Calu3 (cell line): ENCODE measurements around the gene PTPRR. TPM values are rescaled to one million over a fixed set of nuclear protein-coding genes. Genes with fewer than 3 reads are reported as not detected.

Experiments used
- BruUV-seq: library from RNA; stranded (reverse); fragments of 400-500 nt; replicated peaks from 2 replicates; lab custom pipeline; 2021; lab: Mats Ljungman, UMichigan
- CTCF ChIA-PET: fragments of 300-600 bp; sonication (Branson Sonifier 250); formaldehyde crosslinking; loops from one replicate; lab custom pipeline; 2022; ENCODE audit warnings: antibody characterized with exemption; lab: Charles Lee
- DNase-seq: peaks from one replicate; pipeline ENCODE4 v3.0.0; 2022
- H3K27ac Mint-ChIP-seq: one replicate; pipeline ENCODE4 v1.8.0; 2022; ENCODE audit warnings: mixed read lengths; ENCODE audit not compliant: unreplicated experiment
- H3K27me3 Mint-ChIP-seq: one replicate; pipeline ENCODE4 v1.8.0; 2022; ENCODE audit warnings: mixed read lengths; ENCODE audit not compliant: unreplicated experiment
- H3K36me3 Mint-ChIP-seq: one replicate; pipeline ENCODE4 v1.8.0; 2022; ENCODE audit warnings: mild to moderate bottlenecking, moderate library complexity, mixed read lengths; ENCODE audit not compliant: insufficient read depth, unreplicated experiment
- H3K4me1 Mint-ChIP-seq: one replicate; pipeline ENCODE4 v1.8.0; 2022; ENCODE audit warnings: mild to moderate bottlenecking, low read depth, mixed read lengths; ENCODE audit not compliant: unreplicated experiment
- H3K4me3 Mint-ChIP-seq: one replicate; pipeline ENCODE4 v1.8.0; 2022; ENCODE audit warnings: mild to moderate bottlenecking, low read depth, moderate library complexity, mixed read lengths; ENCODE audit not compliant: unreplicated experiment
- H3K9me3 Mint-ChIP-seq: one replicate; pipeline ENCODE4 v1.8.0; 2022; ENCODE audit warnings: low read depth, mixed read lengths; ENCODE audit not compliant: unreplicated experiment
- intact Hi-C: fragments of 100-400 bp; cut with micrococcal nuclease; formaldehyde crosslinking; loops from one replicate; pipeline ENCODE4 v1.10.0; 2022; ENCODE audit not compliant: unreplicated experiment
- total RNA-seq: library from RNA; stranded (reverse); gene quantifications from 2 replicates; pipeline ENCODE4 v1.2.3, GENCODE V29; 2022
- TF ChIP-seq, protein P1 (sequence below): fragments of 200-600 bp; IDR thresholded peaks from one replicate; pipeline ENCODE4 v1.8.0; 2022; ENCODE audit warnings: antibody characterized with exemption; ENCODE audit not compliant: unreplicated experiment

Gene PTPRR
- total RNA-seq, 1 experiment from 2014 or later = 39.1 TPM

DNA sequence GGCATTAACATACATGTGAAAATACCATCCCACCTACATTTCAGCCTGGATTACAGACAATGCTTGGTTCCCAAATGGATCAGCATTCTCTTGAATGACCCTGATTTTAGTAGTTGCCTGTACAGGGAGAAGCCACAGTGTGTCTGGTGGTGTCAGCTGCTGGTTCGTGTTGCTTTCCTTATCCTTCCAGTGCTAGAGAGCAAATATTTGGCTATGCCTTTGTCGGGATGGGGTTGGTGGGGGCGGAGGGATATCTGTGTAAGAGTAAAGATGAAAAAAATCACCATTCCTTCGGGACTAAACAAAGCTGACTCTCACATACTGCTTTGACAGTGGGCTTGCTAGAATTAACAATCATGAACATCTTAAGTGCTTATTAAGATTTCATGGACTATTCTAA is 96.0 kb downstream of the PTPRR start:
- H3K4me1 Mint-ChIP-seq = peaks cover 22% of the 10 kb centered on the region
- TF ChIP-seq, protein P1, sequence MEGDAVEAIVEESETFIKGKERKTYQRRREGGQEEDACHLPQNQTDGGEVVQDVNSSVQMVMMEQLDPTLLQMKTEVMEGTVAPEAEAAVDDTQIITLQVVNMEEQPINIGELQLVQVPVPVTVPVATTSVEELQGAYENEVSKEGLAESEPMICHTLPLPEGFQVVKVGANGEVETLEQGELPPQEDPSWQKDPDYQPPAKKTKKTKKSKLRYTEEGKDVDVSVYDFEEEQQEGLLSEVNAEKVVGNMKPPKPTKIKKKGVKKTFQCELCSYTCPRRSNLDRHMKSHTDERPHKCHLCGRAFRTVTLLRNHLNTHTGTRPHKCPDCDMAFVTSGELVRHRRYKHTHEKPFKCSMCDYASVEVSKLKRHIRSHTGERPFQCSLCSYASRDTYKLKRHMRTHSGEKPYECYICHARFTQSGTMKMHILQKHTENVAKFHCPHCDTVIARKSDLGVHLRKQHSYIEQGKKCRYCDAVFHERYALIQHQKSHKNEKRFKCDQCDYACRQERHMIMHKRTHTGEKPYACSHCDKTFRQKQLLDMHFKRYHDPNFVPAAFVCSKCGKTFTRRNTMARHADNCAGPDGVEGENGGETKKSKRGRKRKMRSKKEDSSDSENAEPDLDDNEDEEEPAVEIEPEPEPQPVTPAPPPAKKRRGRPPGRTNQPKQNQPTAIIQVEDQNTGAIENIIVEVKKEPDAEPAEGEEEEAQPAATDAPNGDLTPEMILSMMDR = no peak
- intact Hi-C loops = no loop called here
- DNase-seq = no peak
- H3K27me3 Mint-ChIP-seq = no peaks in the 10 kb centered on the region
- no peak overlapping the region for H3K4me3 Mint-ChIP-seq
- peaks cover 4% of the 10 kb centered on the region for H3K9me3 Mint-ChIP-seq
- BruUV-seq = no TSS peak
- CTCF ChIA-PET = no interaction called here
- H3K27ac Mint-ChIP-seq = no peak overlapping the region
- no peaks in the 10 kb centered on the region for H3K36me3 Mint-ChIP-seq

DNA sequence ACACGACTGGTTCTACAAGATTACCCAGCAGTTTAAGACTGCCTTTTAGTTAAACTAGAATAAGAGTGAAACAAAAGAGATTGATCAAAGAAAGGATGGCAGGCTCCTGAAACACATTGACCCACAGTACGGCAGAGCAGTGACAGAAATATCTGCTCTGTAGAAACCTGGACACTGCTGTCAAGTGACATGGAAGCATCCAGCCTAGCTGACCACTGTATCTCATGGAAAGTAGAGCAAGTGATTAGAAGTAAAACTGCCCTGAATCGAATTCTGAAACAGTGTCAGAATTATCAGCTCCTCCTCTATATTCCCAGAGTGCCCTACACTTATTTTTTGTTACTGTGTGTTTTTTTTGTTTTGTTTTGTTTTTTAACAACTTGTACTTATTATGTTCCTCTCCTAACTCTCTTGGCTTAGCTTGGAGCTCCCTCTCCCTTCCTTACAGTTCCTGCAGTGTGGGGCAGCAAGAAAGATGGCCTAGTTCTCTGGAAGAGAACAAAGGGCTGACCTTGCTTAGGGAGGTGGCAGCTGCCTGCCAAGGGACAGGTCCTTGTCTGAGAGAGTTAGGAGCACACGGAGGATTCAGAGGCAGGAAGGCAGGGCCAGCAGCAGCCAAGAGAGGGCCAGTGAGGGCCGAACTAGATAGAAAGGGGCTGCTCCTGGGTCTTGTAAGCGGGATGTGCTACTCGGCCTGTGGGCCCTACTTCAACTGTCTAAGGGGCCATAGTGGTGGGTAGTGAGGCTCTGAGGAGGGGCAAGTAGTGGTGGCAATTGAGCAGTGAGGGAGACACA is 97.2 kb downstream of the PTPRR start:
- peak; percentile 42 for DNase-seq
- peaks cover 4% of the 10 kb centered on the region for H3K9me3 Mint-ChIP-seq
- CTCF ChIA-PET = interaction anchor here (0.8 to 1.3 kb wide), 4 partner anchors 8 to 191 kb away, joined by 4 to 23 read pairs (median 6); no protein-coding TSS in a partner anchor
- no peaks in the 10 kb centered on the region for H3K27me3 Mint-ChIP-seq
- TF ChIP-seq, protein P1 = peak; percentile 17
- H3K27ac Mint-ChIP-seq = peak overlapping the region; percentile 0
- H3K4me3 Mint-ChIP-seq = no peak overlapping the region
- no TSS peak for BruUV-seq
- peaks cover 22% of the 10 kb centered on the region for H3K4me1 Mint-ChIP-seq
- intact Hi-C loops = loop anchor here (1.0 to 2.0 kb wide), 2 partner anchors 90 to 233 kb away; no protein-coding TSS in a partner anchor
- no peaks in the 10 kb centered on the region for H3K36me3 Mint-ChIP-seq

DNA sequence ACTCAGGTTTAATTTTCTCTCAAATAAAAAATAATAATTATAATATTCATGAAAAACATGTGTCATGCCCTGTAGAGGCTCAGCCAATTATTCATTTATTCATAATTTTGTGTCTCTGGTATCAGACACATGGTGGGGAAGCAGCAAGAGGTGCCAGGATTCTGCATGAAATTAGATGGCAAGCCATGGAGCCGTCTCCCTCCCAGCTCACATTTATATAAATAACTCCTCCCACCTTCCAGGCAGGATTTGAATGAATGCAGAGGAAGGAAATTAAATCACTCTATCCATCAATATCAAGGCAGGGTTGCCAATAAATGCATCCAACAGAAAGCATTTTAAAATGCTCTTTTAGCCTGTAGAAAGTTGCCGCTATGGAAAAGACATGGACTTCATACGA is 98.1 kb downstream of the PTPRR start:
- no peak overlapping the region for H3K27ac Mint-ChIP-seq
- peaks cover 22% of the 10 kb centered on the region for H3K4me1 Mint-ChIP-seq
- no peak for DNase-seq
- H3K36me3 Mint-ChIP-seq = no peaks in the 10 kb centered on the region
- TF ChIP-seq, protein P1 = no peak
- no peaks in the 10 kb centered on the region for H3K27me3 Mint-ChIP-seq
- H3K9me3 Mint-ChIP-seq = peaks cover 4% of the 10 kb centered on the region
- CTCF ChIA-PET = interaction anchor here (0.7 kb wide), 1 partner anchor 89 kb away, joined by 5 read pairs; no protein-coding TSS in a partner anchor
- BruUV-seq = no TSS peak
- intact Hi-C loops = loop anchor here (2.0 kb wide), 1 partner anchor 232 kb away; no protein-coding TSS in a partner anchor
- no peak overlapping the region for H3K4me3 Mint-ChIP-seq

DNA sequence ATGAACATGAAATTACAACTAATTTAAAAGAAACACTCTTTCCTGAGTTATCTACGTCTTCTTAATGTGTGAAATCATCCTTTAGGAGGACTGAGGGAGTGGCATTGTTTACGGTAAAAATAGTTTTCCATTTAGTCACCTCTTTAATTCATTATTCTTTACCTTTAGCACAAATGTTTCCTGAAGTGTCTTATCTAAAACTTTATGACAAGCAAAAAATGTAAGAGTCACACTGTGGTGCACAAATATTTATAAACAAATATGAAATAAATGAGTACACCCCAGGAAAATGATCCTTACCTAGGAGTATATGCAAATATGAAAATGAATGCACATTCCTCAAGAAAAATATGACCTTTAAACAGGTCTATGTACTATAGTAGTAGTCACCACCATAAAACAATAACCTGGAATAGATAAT is 104.6 kb downstream of the PTPRR start:
- Mint-ChIP-seq H3K27me3 (no peaks in the 10 kb centered on the region), H3K9me3 (peaks cover 12% of the 10 kb centered on the region), H3K4me3 (no peak overlapping the region), H3K4me1 (peaks cover 56% of the 10 kb centered on the region), H3K36me3 (no peaks in the 10 kb centered on the region), H3K27ac (peak overlapping the region; percentile 45)
- DNase-seq = no peak
- CTCF ChIA-PET = no interaction called here
- TF ChIP-seq, protein P1 = no peak
- BruUV-seq = no TSS peak
- intact Hi-C loops = loop anchor here (2.0 kb wide), 1 partner anchor 61 kb away; no protein-coding TSS in a partner anchor
